Activated T-helper 1 cell treated with anti-CD3 and anti-CD28 coated beads, Interleukin-2, amount 50 U/mL, for 16 hours (primary cell): ENCODE data around the gene YWHAH.

Experiments used
- DNase-seq, 2 donors: peaks; one replicate each; pipeline ENCODE4 v3.0.0-alpha.2; 2020; ENCODE audit warnings: low read depth in 1 of 2, low spot score in 1 of 2

YWHAH gene

GRCh38 chr22:31948002-31948401 lies 3.7 kb downstream of the YWHAH start:
- no peak for DNase-seq

GRCh38 chr22:31950226-31950625 lies 5.9 kb downstream of the YWHAH start:
- no peak for DNase-seq

DNA sequence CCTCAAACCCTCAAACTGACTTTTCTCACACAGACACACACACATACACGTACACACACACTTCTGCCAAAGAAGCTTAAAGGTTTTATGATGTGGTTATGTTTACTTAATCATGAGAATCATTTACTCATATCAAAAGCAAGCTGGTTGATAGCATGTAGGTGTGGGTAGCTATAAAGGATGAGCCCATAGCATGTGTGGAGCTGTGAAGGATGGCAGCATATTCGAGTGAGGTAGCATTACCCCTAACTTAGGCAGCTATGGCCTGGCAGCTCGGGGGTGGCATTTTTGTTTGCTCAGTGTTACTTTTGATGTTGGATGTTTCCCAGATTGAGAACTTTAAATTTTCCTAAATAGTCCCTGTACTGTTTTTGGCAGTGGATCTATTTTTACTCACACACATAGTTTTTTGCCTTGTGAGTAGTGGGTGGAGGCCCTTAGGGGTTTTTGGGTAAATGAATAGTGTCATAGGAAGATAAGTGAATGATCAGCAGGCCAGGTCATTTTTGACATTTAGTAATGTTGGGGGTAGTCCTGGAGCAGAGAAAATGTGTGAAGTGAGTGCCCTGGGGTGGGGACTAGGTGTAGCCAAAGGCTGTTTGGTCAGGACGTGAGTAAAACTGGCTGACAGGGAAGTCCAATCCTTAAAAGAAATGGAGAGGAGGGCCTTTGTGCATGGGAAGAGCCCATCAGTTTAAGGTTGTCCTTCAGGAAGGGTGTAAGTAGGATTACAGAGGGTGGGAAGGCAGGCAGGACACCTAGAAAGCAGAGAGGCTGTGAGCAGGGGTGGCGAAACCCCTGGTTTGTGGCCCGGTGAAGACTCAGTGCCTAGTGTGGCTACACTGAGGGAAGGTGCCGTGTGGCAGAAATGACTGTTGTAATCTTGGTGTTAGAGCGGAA lies 7.1 kb downstream of the YWHAH start:
- no peak for DNase-seq

- DNase-seq: no peak
These were observed 7.7 kb downstream of the YWHAH start for GRCh38 chr22:31952094-31952401.

GRCh38 chr22:31952472-31952871 lies 8.1 kb downstream of the YWHAH start:
- DNase-seq: no peak

- no peak for DNase-seq
These were observed 8.9 kb downstream of the YWHAH start for GRCh38 chr22:31953261-31953660.

- DNase-seq: no peak
These were observed 10.5 kb downstream of the YWHAH start for GRCh38 chr22:31954535-31955523.

DNA sequence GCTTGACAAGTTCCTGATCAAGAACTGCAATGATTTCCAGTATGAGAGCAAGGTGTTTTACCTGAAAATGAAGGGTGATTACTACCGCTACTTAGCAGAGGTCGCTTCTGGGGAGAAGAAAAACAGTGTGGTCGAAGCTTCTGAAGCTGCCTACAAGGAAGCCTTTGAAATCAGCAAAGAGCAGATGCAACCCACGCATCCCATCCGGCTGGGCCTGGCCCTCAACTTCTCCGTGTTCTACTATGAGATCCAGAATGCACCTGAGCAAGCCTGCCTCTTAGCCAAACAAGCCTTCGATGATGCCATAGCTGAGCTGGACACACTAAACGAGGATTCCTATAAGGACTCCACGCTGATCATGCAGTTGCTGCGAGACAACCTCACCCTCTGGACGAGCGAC lies 12.0 kb downstream of the YWHAH start:
- no peak for DNase-seq

GRCh38 chr22:31957970-31958594 lies 13.7 kb downstream of the YWHAH start:
- DNase-seq: no peak

GRCh38 chr22:31958625-31959239 lies 14.4 kb downstream of the YWHAH start:
- no peak for DNase-seq

DNA sequence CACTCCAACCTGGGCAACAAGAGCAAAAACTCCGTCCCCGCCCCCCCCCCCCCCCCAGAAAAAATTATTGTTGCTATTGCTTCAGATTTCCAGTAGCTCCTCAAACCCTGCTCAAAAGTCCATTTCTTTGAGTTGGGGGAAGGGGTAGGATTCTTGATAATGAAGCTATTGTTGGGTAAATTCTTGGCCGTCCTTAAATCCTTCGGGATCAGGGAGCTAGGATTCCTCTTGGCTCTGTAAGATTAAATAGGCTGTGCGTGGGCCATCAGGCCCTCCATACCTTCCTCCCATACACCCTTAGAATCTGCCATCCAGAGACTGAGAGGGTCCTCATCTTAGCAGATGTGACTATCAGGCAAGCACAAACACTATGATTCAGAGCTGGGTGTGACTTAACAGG lies 16.4 kb downstream of the YWHAH start:
- DNase-seq: no peak

- no peak for DNase-seq
These were observed 18.2 kb downstream of the YWHAH start for GRCh38 chr22:31962387-31963125.

GRCh38 chr22:31968022-31968421 lies 23.7 kb downstream of the YWHAH start:
- no peak for DNase-seq

DNA sequence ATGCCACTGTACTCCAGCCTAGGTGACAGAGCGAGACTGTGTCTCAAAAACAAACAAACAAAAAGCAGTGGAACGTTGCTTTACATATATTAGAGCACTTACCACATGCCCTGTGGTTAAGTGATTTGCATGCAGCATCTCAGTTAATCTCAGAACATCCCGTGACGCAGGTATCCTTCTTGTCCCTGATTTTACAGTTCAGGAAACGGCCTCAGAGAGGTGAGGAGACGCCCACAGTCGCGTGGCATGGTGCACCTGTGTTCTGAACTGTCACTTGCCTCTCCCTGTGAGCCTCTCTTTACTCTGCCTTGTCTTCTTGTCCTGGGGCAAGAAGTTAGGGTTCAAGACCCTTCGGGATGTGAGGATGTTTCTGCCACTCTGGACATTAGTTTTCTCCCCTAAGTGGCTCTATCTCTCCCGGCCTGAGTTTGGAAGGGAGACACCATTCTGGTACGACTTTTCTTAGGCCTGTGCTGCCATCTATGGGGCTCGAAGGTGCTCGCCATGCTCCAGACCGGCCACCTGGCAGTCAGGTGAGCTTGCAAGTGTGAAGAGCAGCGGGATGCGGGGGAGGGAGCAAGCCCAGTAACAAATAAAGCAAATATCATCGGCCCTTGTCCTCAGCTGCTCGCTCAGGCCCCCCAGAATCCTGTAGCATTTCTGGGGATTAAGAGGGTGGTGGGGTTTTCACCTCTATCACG lies 25.6 kb downstream of the YWHAH start:
- DNase-seq: peak; percentile 27 to 40

- DNase-seq: peak; percentile 80 to 85
These were observed 26.4 kb downstream of the YWHAH start for GRCh38 chr22:31970490-31971444.

DNA sequence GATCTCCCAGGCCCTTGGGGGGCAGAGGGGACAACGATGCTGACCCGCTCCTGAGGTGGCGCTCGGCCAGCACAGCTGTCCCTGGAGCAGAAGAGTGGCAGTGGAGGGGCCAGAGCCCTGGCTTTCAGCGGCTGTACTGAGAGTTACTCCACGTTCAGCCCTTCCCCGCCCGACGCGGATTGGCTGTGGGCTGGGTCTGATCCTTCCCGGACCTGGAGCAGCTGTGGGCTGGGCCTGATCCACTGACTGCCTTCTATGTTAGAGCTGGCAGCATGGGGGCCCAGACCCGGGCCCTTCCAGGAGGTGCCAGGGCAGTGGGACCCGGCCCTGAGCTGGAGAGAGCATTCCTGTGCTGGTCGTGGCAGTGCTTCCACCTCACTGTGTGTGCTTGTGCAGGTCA lies 27.8 kb downstream of the YWHAH start:
- DNase-seq: no peak

- DNase-seq: no peak
These were observed 29.4 kb downstream of the YWHAH start for GRCh38 chr22:31973739-31974138.

DNA sequence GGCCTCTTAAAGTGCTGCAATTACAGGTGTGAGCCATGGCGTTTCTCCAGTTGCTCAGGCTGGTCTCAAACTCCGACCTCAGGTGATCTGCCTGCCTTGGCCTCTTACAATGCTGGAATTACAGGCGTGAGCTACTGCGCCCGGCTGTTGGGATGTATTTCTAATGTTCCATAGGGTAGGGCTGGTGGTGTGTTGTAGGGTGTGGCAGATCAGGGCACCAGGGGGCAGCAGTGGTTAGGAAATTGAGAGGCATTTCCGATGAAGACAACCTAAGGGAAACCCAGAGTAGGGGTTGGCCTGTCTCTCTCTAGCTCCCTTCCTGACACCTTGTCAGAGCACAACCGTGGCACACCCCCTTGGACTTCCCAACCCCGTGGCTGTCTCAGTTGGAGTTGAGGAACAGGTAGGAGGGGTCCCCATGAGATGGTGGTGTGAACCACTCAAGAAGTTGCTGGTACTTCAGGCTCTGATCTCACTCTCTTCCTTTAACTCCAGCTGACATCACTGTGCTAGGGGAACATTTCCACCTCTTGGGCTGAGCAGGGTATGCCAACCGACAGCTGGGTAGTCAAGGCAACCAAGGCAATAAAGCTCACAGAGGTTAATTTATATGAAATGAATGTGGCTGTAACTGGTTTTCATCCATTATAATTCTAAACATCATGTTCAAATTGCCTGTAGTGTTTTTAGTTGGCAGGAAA lies 33.0 kb downstream of the YWHAH start:
- DNase-seq: peak; percentile 58 to 67
